HepG2 (cell line): ENCODE measurements around the gene TMC2. TPM values are rescaled to one million over a fixed set of nuclear protein-coding genes. Genes with fewer than 3 reads are reported as not detected.

Source experiments
- CENPX ChIP-seq: sonication (generic); formaldehyde crosslinking; IDR thresholded peaks from 2 replicates; pipeline ENCODE4 v1.9.0; 2021; ENCODE audit warnings: mild to moderate bottlenecking, missing genetic modification reagents, moderate library complexity
- EHMT2 ChIP-seq: fragments of 200-600 bp; sonication (generic); IDR thresholded peaks from 2 replicates; pipeline ENCODE4 v1.7.0; 2017; ENCODE audit warnings: antibody characterized with exemption, low read depth, low read length, borderline replicate concordance
- ETV5 ChIP-seq: IDR thresholded peaks from 2 replicates; pipeline ENCODE4 v1.6.1; 2018; ENCODE audit warnings: missing biosample characterization, missing genetic modification reagents, inconsistent platforms, borderline replicate concordance
- GATA4 ChIP-seq: sonication (generic); IDR thresholded peaks from 2 replicates; pipeline ENCODE4 v1.6.1; 2016; ENCODE audit warnings: antibody characterized with exemption, low read depth, borderline replicate concordance
- JUND ChIP-seq: sonication (generic); formaldehyde crosslinking; IDR thresholded peaks from 2 replicates; pipeline ENCODE4 v1.8.0; 2022; ENCODE audit warnings: mild to moderate bottlenecking, missing genetic modification reagents
- PHF21A ChIP-seq: sonication (generic); formaldehyde crosslinking; IDR thresholded peaks from 2 replicates; pipeline ENCODE4 v1.5.0; 2020; ENCODE audit warnings: mild to moderate bottlenecking, missing genetic modification reagents
- RFXAP ChIP-seq: sonication (generic); formaldehyde crosslinking; IDR thresholded peaks from 2 replicates; pipeline ENCODE4 v1.4.0; 2020; ENCODE audit warnings: missing genetic modification reagents, borderline replicate concordance
- SMAD1 ChIP-seq: sonication (generic); formaldehyde crosslinking; IDR thresholded peaks from 2 replicates; pipeline ENCODE4 v1.4.0; 2020; ENCODE audit warnings: missing genetic modification reagents, low read depth, mild to moderate bottlenecking, borderline replicate concordance
- SOX5 ChIP-seq: IDR thresholded peaks from 2 replicates; pipeline ENCODE4 v1.6.1; 2016; ENCODE audit warnings: borderline replicate concordance
- ZEB1 ChIP-seq: IDR thresholded peaks from 2 replicates; pipeline ENCODE4 v1.6.1; 2012; ENCODE audit warnings: mild to moderate bottlenecking, low read depth, inconsistent platforms; ENCODE audit not compliant: insufficient replicate concordance
- ZNF12 ChIP-seq: sonication (generic); formaldehyde crosslinking; IDR thresholded peaks from 2 replicates; pipeline ENCODE4 v1.5.0; 2020; ENCODE audit warnings: missing genetic modification reagents
- ZNF256 ChIP-seq: sonication (generic); formaldehyde crosslinking; conservative IDR thresholded peaks from 2 replicates; pipeline ENCODE4 v1.4.0; 2020; ENCODE audit warnings: missing genetic modification reagents
- ZNF460 ChIP-seq: sonication (generic); formaldehyde crosslinking; IDR thresholded peaks from 2 replicates; pipeline ENCODE4 v1.5.1; 2020; ENCODE audit warnings: missing genetic modification reagents, mild to moderate bottlenecking, borderline replicate concordance
- ZNF605 ChIP-seq: sonication (generic); formaldehyde crosslinking; IDR thresholded peaks from 2 replicates; pipeline ENCODE4 v1.8.0; 2022; ENCODE audit warnings: mild to moderate bottlenecking, missing genetic modification reagents
- ZNF782 ChIP-seq: sonication (generic); formaldehyde crosslinking; IDR thresholded peaks from 2 replicates; pipeline ENCODE4 v1.4.0; 2020; ENCODE audit warnings: missing genetic modification reagents, mild to moderate bottlenecking, borderline replicate concordance
- polyA plus RNA-seq, 8 experiments: library from polyadenylated mRNA; depleted of rRNA in 3 of 8; stranded (reverse) in 7 of 8; unstranded in 1 of 8; fragments of >200 nt; fragmentation: Illumina TruSeq in 4 of 8; extraction: Trizol in 4 of 8; gene quantifications; 2 replicates each; pipeline versions ENCODE4 v1.2.1 to v1.2.3, GENCODE V29; 2011 to 2016; ENCODE audit warnings: low read depth in 4 of 8, missing spikeins in 1 of 8, mixed read lengths in 1 of 8; ENCODE audit not compliant: insufficient read depth in 1 of 8
- total RNA-seq, 5 experiments: library from RNA; depleted of rRNA; stranded (reverse); fragments of >200 nt; fragmentation: Illumina TruSeq; extraction: Trizol; gene quantifications; 2 replicates each; pipeline ENCODE4 v1.2.3, GENCODE V29; 2016; ENCODE audit warnings: low read depth in 1 of 5
- TF ChIP-seq, protein P1 (sequence below): sonication (generic); formaldehyde crosslinking; IDR thresholded peaks from 2 replicates; pipeline ENCODE4 v1.4.0; 2020; ENCODE audit warnings: mild to moderate bottlenecking, missing genetic modification reagents
- TF ChIP-seq, protein P2 (sequence below): sonication (generic); formaldehyde crosslinking; IDR thresholded peaks from 2 replicates; pipeline ENCODE4 v1.5.1; 2020; ENCODE audit warnings: missing genetic modification reagents, mild to moderate bottlenecking, borderline replicate concordance

The TMC2 gene
- total and polyA plus RNA-seq, 2 of the 13 experiments (the other 11 are each of a cell fraction or from before 2014, with no cell fraction given), result not detected

DNA sequence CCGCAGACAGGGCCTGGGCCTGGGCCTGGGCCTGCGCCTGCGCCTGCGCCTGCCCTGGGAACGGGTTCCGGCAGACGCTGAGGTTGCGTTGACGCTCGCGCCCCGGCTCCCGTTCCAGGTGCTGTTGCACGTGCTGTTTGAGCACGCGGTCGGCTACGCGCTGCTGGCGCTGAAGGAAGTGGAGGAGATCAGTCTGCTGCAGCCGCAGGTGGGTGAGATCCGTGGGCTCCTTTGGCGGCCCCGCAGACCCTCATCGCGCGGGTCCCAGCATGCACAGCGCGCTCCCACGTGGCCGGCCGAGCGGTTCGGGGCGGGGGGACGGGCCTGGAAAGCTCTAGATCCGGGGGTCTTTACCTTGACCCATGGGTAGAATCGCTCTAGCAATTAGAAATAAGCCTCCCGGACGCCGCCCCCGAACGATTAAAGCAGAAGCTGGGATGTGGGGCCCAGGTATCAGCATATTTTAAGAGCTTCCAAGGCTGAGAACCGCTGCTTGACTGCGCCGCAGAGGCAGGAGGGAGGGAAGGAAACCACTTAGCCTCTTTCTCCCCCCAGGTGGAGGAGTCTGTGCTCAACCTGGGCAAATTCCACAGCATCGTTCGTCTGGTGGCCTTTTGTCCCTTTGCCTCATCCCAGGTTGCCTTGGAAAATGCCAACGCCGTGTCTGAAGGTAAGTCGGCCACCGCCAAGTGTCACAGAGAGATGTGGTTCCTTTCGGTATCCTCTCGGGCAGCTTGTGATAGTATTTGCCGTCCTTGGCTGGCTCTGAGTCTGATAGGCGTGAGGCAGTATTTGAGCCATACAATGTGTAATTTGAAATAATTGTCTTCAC, 116.6 kb downstream of the TMC2 start (continued):
- TF ChIP-seq, protein P1, sequence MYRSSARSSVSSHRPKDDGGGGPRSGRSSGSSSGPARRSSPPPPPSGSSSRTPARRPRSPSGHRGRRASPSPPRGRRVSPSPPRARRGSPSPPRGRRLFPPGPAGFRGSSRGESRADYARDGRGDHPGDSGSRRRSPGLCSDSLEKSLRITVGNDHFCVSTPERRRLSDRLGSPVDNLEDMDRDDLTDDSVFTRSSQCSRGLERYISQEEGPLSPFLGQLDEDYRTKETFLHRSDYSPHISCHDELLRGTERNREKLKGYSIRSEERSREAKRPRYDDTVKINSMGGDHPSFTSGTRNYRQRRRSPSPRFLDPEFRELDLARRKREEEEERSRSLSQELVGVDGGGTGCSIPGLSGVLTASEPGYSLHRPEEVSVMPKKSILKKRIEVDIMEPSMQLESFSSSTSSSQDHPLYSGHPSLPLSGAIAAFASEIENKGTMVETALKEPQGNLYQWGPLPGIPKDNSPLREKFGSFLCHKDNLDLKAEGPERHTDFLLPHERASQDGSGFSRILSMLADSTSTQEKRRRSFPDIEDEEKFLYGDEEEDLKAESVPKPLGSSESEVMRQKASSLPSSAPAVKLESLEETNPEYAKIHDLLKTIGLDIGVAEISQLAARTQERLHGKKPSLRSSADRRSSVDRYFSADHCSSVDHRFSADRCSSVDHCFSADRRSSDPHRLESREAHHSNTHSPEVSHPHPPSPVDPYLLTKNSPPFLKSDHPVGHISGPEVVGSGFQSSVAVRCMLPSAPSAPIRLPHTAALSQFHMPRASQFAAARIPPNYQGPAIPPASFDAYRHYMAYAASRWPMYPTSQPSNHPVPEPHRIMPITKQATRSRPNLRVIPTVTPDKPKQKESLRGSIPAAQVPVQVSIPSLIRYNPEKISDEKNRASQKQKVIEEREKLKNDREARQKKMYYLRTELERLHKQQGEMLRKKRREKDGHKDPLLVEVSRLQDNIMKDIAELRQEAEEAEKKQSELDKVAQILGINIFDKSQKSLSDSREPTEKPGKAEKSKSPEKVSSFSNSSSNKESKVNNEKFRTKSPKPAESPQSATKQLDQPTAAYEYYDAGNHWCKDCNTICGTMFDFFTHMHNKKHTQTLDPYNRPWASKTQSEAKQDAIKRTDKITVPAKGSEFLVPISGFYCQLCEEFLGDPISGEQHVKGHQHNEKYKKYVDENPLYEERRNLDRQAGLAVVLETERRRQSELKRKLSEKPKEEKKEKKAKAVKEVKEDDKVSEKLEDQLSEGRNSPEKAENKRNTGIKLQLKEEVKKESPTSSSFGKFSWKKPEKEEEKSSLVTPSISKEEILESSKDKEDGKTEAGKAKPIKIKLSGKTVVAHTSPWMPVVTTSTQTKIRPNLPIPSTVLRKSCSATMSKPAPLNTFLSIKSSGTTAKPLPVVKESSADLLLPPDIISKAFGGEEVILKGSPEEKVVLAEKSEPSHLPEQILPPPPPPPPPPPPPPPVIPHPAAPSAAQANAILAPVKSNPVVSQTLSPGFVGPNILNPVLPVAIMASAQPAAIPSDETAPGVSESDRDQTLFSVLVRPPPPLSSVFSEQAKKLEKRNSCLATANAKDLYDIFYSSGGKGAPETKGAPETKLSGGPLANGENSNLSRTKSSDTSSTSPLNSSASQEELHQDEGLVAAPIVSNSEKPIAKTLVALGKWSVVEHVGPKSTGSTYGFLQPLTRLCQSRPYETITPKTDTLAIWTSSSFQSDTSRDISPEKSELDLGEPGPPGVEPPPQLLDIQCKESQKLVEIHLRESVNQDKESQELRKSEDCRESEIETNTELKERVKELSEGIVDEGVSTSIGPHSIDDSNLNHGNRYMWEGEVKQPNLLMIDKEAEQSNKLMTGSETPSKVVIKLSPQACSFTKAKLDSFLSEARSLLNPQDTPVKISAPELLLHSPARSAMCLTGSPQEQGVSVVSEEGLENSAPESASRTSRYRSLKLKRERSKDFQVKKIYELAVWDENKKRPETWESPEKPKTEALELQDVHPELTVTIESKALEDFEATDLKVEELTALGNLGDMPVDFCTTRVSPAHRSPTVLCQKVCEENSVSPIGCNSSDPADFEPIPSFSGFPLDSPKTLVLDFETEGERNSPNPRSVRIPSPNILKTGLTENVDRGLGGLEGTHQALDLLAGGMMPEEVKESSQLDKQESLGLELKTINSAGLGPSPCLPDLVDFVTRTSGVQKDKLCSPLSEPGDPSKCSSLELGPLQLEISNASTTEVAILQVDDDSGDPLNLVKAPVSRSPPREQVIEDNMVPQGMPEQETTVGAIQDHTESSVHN (CRISPR knock-in tag), result peak; percentile 73; the same call in 1 of the 2 replicates
- TF ChIP-seq ZNF256 (CRISPR knock-in tag) (peak; percentile 15; the same call in 1 of the 2 replicates), SMAD1 (0 out of 2 replicates have a peak, but pooled peaks have one; percentile 86), ZNF782 (CRISPR knock-in tag) (peak; percentile 80), SOX5 (CRISPR knock-in tag) (no peak), CENPX (CRISPR knock-in tag) (no peak), JUND (CRISPR knock-in tag) (peak; percentile 55; the same call in 1 of the 2 replicates), EHMT2 (no peak), ZNF460 (0 out of 2 replicates have a peak, but pooled peaks have one; percentile 38), PHF21A (CRISPR knock-in tag) (peak; percentile 34; the same call in 1 of the 2 replicates), ZNF605 (CRISPR knock-in tag) (peak; percentile 84; the same call in 1 of the 2 replicates), RFXAP (CRISPR knock-in tag) (no peak; the same call in 1 of the 2 replicates), ZNF12 (no peak), ETV5 (CRISPR knock-in tag) (no peak), GATA4 (no peak), ZEB1 (no peak)
- TF ChIP-seq, protein P2, sequence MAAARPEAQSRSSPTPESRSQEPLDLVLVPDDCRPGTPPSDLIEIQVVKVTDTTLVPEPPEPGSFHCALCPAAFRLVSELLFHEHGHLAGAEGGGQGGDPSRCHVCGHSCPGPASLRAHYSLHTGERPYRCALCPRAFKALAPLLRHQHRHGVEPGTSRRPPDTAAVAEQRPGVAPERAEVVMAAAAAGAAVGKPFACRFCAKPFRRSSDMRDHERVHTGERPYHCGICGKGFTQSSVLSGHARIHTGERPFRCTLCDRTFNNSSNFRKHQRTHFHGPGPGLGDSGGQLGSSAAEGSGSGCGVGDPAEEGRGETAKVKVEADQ (CRISPR knock-in tag), result peak; percentile 95
